ENCODE results near the gene KANK4. TPM values are rescaled to one million over a fixed set of nuclear protein-coding genes. Genes with fewer than 3 reads are reported as not detected.

KANK4 gene
- total RNA-seq, 1 donor from 2014 or later, result not detected

DNA sequence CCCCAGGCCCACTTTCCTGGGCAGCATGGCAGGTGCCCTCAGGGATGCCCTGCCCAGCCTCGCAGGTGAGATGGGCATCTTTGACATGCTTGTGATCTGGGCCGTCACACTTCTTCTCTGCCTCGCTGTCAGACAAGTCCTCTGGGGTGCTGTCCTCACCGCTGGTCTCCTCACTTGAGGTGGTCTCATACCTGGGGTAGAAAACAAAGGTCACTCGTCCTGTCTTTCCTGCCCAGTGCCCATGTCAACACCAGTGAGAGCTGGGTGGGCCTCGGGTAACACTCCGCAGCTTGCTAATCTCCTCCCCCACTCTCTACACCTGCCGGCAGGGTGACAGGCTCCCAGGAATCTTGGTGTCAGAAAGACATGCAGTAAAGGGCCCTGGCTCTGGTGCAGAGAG is 50.9 kb downstream of the KANK4 start:
- no peaks in the 10 kb centered on the region for H3K9me3 Mint-ChIP-seq
- ATAC-seq (ENCODE audit: low read depth) (no peak), DNase-seq (no peak)
- ChIA-PET POLR2A (no interaction called here), CTCF (no interaction called here)
- peaks cover 15% of the 10 kb centered on the region for H3K4me1 Mint-ChIP-seq
- H3K36me3 Mint-ChIP-seq (ENCODE audit: low read depth), result no peaks in the 10 kb centered on the region
- H3K27ac Mint-ChIP-seq, result no peak overlapping the region
- intact Hi-C loops (cut with micrococcal nuclease), result no loop called here
- TF ChIP-seq, protein P1, sequence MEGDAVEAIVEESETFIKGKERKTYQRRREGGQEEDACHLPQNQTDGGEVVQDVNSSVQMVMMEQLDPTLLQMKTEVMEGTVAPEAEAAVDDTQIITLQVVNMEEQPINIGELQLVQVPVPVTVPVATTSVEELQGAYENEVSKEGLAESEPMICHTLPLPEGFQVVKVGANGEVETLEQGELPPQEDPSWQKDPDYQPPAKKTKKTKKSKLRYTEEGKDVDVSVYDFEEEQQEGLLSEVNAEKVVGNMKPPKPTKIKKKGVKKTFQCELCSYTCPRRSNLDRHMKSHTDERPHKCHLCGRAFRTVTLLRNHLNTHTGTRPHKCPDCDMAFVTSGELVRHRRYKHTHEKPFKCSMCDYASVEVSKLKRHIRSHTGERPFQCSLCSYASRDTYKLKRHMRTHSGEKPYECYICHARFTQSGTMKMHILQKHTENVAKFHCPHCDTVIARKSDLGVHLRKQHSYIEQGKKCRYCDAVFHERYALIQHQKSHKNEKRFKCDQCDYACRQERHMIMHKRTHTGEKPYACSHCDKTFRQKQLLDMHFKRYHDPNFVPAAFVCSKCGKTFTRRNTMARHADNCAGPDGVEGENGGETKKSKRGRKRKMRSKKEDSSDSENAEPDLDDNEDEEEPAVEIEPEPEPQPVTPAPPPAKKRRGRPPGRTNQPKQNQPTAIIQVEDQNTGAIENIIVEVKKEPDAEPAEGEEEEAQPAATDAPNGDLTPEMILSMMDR (IDR thresholded peaks at IDR 0.05), result no peak
- H3K27me3 Mint-ChIP-seq, result no peaks in the 10 kb centered on the region
- no peak overlapping the region for H3K4me3 Mint-ChIP-seq

DNA sequence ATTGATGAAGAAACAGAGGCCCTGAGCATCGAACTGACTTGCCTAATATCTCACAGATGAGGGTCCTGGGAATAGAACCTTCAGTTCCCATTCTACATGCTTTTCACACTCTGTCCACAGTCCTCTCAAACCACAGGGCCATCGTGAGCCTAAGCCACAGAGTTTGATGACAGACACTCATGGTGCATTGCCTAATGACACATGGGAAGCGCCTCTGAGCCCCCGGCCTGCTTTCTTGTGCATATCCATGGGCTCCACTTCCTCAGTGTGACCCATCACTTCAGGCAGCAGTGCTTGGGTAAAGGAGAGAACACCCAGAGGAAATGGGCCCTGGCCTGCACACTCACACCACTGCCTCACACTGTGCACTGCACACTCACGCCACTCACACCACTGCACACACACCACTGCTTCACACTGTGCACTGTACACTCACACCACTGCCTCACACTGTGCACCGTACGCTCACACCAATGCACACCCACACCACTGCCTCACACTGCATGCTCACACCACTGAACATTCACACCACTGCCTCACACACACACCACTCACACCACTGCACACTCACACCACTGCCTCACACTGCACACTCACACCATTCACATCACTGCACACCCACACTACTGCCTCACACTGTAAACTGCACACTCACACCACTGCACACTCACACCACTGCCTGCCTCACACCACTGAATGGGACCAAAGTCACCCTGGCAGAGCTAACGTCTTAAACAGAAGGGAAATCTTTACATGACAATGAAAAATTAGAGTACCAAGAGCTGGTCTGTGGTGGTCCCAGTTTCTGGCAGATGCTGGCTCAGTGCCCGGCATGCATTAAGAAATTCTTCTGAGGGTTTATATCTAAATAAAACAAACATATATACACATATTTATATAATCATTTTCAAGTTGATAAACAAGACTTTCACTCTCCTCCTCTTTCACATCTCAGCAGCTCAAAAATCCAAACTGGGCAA is 53.0 kb downstream of the KANK4 start:
- TF ChIP-seq, protein P1 (IDR thresholded peaks at IDR 0.05), result no peak
- CTCF ChIA-PET, result no interaction called here
- no peak for ATAC-seq (ENCODE audit: low read depth)

DNA sequence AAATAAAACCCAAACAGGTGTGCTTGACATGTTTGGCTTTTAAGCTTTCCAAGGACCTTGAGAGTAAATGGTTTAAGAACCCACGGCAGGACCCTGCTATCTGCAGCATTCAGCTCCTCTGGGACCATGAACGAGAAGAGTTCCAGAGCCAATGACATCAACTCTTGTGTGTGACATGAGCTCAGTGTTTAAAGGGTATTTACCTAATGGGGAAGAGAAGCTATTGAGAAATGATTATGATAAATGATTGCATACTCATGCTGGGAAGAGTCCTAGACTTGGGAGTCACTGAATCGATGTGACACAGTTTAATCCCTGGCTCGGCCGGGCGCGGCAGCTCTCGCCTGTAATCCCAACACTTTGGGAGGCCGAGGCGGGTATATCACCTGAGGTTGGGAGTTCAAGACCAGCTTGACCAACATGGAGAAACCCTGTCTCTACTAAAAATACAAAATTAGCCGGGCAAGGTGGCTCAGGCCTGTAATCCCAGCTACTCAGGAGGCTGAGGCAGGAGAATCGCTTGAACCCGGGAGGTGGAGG is 55.4 kb downstream of the KANK4 start:
- Mint-ChIP-seq H3K36me3 (ENCODE audit: low read depth) (no peaks in the 10 kb centered on the region), H3K4me3 (no peak overlapping the region), H3K27ac (no peak overlapping the region), H3K27me3 (peaks cover 16% of the 10 kb centered on the region), H3K4me1 (no peaks in the 10 kb centered on the region), H3K9me3 (no peaks in the 10 kb centered on the region)
- ChIA-PET CTCF (no interaction called here), POLR2A (no interaction called here)
- TF ChIP-seq, protein P1 (IDR thresholded peaks at IDR 0.05), result no peak
- no peak for ATAC-seq (ENCODE audit: low read depth)
- no peak for DNase-seq
- intact Hi-C loops (cut with micrococcal nuclease), result no loop called here

More for the DNA sequence above, 53.0 kb downstream of the KANK4 start:
- POLR2A ChIA-PET, result no interaction called here
- Mint-ChIP-seq H3K4me3 (no peak overlapping the region), H3K27ac (no peak overlapping the region), H3K9me3 (no peaks in the 10 kb centered on the region), H3K27me3 (peaks cover 9% of the 10 kb centered on the region), H3K36me3 (ENCODE audit: low read depth) (no peaks in the 10 kb centered on the region), H3K4me1 (peaks cover 1% of the 10 kb centered on the region)
- DNase-seq, result no peak
- intact Hi-C loops (cut with micrococcal nuclease), result no loop called here

DNA sequence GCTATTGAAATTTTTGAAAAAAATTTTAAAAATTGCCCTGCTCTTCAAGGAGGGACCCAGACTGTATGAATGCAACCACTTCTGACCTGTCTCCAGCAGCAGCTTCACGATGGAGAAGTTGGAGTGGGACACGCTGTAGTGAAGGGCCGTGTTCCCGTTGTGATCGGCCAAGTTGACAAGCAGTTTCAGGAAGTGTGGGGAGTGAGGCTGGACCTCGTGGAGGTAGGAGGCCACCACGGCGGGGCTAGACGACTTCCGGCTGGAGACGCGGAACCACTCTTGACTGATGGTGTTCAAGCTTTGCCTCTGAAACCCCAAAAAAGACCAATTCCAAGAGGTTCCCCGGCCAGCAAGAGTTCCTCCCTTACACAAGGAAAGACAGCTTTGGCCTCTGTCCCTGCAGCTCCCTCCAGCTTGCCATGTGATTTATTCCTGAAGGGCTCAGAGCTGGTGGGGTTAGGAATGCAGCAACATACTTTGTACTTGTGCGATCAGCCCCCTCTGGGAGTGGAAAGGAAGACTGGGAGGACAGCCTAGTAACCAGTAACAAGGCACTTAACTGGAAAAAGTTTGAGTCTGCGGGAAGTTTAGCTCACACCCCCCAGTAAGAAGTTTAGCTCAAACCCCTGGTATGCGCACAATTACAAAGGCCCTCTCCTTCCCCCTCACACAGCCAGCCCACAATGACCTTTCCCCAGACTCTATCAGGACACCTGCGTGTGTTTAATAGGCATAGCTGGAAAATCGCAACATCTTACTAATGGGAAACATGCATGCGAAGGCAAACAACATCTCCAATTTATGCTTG is 56.0 kb downstream of the KANK4 start:
- ChIA-PET POLR2A (no interaction called here), CTCF (no interaction called here)
- intact Hi-C loops (cut with micrococcal nuclease), result no loop called here
- peaks cover 16% of the 10 kb centered on the region for H3K27me3 Mint-ChIP-seq
- H3K4me3 Mint-ChIP-seq, result no peak overlapping the region
- H3K27ac Mint-ChIP-seq, result no peak overlapping the region
- TF ChIP-seq, protein P1 (IDR thresholded peaks at IDR 0.05), result no peak
- no peaks in the 10 kb centered on the region for H3K9me3 Mint-ChIP-seq
- H3K4me1 Mint-ChIP-seq, result no peaks in the 10 kb centered on the region
- H3K36me3 Mint-ChIP-seq (ENCODE audit: low read depth), result no peaks in the 10 kb centered on the region
- ATAC-seq (ENCODE audit: low read depth) (no peak), DNase-seq (no peak)

DNA sequence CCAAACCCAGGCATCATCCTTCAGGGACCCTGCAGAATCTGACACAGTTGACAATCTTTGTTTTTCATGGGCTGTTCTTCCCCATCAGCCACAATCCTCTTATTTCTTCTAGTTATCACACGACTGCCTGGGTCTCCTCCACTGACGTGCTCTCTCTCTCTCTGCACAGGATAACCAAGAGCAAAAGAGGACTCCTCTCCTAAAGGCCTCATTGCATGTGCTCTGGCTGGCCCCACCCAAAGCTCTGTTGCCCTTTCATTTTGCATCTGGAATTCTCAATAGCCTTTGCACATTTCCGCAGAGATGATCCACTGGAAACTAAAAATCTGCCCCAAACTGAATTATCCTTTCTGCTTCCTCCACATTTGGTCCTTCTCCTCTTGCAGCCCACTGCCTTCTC is 58.5 kb downstream of the KANK4 start:
- H3K4me3 Mint-ChIP-seq, result no peak overlapping the region
- no peak overlapping the region for H3K27ac Mint-ChIP-seq
- intact Hi-C loops (cut with micrococcal nuclease), result no loop called here
- CTCF ChIA-PET, result no interaction called here
- no peaks in the 10 kb centered on the region for H3K4me1 Mint-ChIP-seq
- ATAC-seq (ENCODE audit: low read depth) (no peak), DNase-seq (no peak)
- POLR2A ChIA-PET, result no interaction called here
- no peaks in the 10 kb centered on the region for H3K36me3 Mint-ChIP-seq (ENCODE audit: low read depth)
- H3K9me3 Mint-ChIP-seq, result no peaks in the 10 kb centered on the region
- peaks cover 16% of the 10 kb centered on the region for H3K27me3 Mint-ChIP-seq
- TF ChIP-seq, protein P1 (IDR thresholded peaks at IDR 0.05), result no peak
